Mucosa of descending colon (tissue), 3 donors: ENCODE measurements around the gene RFLNA. TPM values are rescaled to one million over a fixed set of nuclear protein-coding genes. Genes with fewer than 3 reads are reported as not detected.
A peak's percentile ranks its signal among the peaks of the same experiment; 100 is the strongest.

ENCODE experiments used
- ATAC-seq: fragments of 200-7000 bp; cut with Tn5 transposase; one replicate; pipeline ENCODE4 v1.9.1; 2020; ENCODE audit warnings: mild to moderate bottlenecking, moderate library complexity
- DNase-seq, 3 donors: peaks; one replicate each; pipeline ENCODE4 v3.0.0-alpha.2; 2020
- H3K36me3 ChIP-seq: fragments of 200-600 bp; one replicate; pipeline ENCODE4 v1.8.0; 2021; ENCODE audit warnings: low read depth, mild to moderate bottlenecking
- H3K4me1 ChIP-seq: fragments of 200-600 bp; one replicate; pipeline ENCODE4 v1.8.0; 2021; ENCODE audit warnings: low read depth, mild to moderate bottlenecking
- H3K4me3 ChIP-seq: fragments of 200-600 bp; one replicate; pipeline ENCODE4 v1.8.0; 2021; ENCODE audit warnings: mild to moderate bottlenecking
- H3K9me3 ChIP-seq: fragments of 200-600 bp; one replicate; pipeline ENCODE4 v1.8.0; 2021; ENCODE audit warnings: mild to moderate bottlenecking
- intact Hi-C, 2 donors: fragments of 100-400 bp; cut with DNase I in 1 of 2; cut with micrococcal nuclease in 1 of 2; formaldehyde crosslinking; loops; one replicate each; pipeline versions ENCODE4 v1.11.0 to v1.11.1; 2022; cut with DNase I, micrococcal nuclease
- total RNA-seq, 3 donors: library from RNA; stranded (reverse); fragmentation: NEBNext Ultra II Directional in 2 of 3; extraction: Animal tissue kit (Norgen Biotek cat#: 25700) in 2 of 3; gene quantifications; one replicate each; pipeline versions ENCODE4 v1.2.1 to v1.2.4, GENCODE V29; 2021 to 2023
- TF ChIP-seq, protein P1 (sequence below): fragments of 200-600 bp; IDR thresholded peaks from one replicate; pipeline ENCODE4 v1.8.0; 2022; ENCODE audit warnings: antibody characterized with exemption, mild to moderate bottlenecking
- donor health status: DM: no; HTN: no; CAD: no; lungs with moderate emphysema.
- donor health status: DM: no; HTN: no; CAD: no.
- donor health status: DM: no; HTN: yes; CAD: no.

The RFLNA gene
- total RNA-seq, 3 donors from 2014 or later: 18.0 to 74.5 (median 36.0) TPM

DNA sequence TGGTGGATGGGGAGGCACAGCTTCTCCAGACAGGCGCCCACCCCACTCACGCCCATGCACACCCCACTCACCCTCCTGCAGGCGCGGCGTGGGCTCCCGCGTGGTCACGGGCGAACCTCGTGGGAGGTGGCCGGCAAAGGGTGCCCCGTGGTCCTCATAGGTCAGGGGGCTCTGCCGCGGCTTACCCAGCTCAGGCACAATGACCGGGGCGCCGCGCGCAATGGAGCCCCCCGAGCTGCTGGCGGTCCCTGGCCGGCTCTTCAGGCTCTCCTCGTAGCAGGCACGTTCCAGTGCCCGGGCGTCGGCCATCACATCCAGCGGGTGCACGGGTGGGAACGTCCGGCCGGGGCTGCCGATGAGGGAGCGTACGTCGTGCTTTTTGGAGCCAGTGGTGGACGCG, 49.6 kb downstream of the RFLNA start:
- intact Hi-C loops: loop anchor here in 1 of 2 donors (10.0 kb wide), 1 partner anchor 420 kb away; no protein-coding TSS in a partner anchor
- no peak for ATAC-seq
- Histone ChIP-seq H3K4me1 (no peaks in the 10 kb centered on the region), H3K36me3 (peaks cover 7% of the 10 kb centered on the region), H3K9me3 (no peaks in the 10 kb centered on the region), H3K4me3 (no peak overlapping the region)
- DNase-seq: no peak
- TF ChIP-seq, protein P1, sequence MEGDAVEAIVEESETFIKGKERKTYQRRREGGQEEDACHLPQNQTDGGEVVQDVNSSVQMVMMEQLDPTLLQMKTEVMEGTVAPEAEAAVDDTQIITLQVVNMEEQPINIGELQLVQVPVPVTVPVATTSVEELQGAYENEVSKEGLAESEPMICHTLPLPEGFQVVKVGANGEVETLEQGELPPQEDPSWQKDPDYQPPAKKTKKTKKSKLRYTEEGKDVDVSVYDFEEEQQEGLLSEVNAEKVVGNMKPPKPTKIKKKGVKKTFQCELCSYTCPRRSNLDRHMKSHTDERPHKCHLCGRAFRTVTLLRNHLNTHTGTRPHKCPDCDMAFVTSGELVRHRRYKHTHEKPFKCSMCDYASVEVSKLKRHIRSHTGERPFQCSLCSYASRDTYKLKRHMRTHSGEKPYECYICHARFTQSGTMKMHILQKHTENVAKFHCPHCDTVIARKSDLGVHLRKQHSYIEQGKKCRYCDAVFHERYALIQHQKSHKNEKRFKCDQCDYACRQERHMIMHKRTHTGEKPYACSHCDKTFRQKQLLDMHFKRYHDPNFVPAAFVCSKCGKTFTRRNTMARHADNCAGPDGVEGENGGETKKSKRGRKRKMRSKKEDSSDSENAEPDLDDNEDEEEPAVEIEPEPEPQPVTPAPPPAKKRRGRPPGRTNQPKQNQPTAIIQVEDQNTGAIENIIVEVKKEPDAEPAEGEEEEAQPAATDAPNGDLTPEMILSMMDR: no peak

DNA sequence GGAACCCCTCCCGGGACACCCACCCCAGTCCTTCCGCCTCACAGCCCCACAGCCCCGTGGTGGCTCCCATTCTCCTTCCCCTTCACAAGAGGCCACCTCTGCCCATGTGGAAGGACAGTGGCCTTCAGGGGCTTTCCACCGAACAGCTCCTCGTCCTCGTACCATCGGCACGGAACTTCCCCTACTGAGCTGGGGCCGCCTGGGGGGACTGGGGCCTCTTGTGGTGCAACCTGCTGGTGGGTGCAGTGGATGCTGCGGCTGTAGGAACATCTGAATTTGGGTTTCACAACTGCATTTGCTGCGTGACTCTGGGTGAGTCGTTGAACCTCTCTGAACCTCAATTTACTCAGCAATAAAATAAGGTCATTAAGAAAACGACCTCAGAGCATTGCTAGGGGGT, 50.9 kb downstream of the RFLNA start:
- ATAC-seq: no peak
- intact Hi-C loops: loop anchor here in 1 of 2 donors (10.0 kb wide), 1 partner anchor 419 kb away; no protein-coding TSS in a partner anchor

DNA sequence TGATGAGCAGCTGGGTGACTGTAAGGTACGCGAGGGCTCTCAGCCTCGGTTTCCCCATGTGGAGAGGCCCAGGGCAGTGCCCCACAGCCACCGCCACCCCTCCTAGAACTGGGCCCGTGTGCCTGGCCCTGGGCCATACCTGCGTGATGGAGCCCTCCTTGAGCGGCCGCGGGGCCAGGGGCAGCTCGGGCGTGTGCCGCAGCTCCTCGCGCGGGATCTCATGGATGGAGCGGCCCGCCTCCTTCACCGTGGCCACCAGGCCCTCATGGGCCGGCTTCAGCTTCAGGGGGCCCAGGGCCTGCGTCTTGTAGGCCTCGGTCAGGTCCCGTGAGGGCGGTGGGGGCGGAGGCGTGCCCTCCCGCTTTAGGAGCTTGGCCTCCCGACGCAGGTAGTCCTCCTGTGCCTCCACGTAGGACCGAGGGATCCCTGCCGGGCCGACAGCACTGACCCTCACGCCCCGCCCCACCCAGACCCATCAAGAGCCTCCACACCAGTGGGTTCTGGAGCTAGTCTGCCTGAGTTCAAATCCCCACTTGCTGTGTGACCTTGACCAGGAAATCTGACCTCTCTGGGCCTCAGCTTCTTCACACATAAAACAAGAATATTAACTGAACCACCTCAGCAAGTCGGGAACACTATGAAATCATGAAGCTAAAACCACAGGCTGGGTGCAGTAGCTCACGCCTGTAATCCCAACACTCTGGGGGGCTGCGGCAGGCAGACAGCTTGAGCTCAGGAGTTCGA, 51.7 kb downstream of the RFLNA start:
- ATAC-seq (no peak), DNase-seq (no peak)
- Histone ChIP-seq H3K4me3 (no peak overlapping the region), H3K9me3 (no peaks in the 10 kb centered on the region), H3K36me3 (peaks cover 7% of the 10 kb centered on the region), H3K4me1 (no peaks in the 10 kb centered on the region)
- intact Hi-C loops: loop anchor here in 1 of 2 donors (10.0 kb wide), 1 partner anchor 418 kb away; no protein-coding TSS in a partner anchor
- TF ChIP-seq, protein P1: no peak

More for the DNA sequence above, 50.9 kb downstream of the RFLNA start:
- H3K4me3 ChIP-seq: no peak overlapping the region
- TF ChIP-seq, protein P1: no peak
- DNase-seq: no peak
- H3K4me1 ChIP-seq: no peaks in the 10 kb centered on the region
- H3K9me3 ChIP-seq: no peaks in the 10 kb centered on the region
- H3K36me3 ChIP-seq: peaks cover 7% of the 10 kb centered on the region

DNA sequence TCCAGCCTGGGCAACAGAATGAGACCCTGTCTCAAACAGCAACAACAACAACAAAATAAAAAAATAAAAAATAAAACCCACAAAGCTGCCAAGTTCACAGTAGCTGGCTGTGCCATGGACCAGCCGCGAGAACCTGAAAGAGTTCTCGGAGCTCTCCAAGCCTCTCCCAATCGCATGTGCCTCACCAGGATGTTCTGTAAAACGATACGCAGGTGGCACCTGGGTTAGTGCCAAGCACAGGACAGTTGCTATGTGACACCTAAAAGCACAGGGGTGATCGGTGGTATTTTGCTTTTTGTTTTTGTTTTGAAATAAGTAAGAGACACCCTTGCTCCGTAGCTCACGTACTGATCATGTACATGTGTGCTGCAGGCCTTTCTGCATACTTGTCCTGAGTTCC, 52.4 kb downstream of the RFLNA start:
- no peaks in the 10 kb centered on the region for H3K9me3 ChIP-seq
- DNase-seq (no peak), ATAC-seq (no peak)
- H3K4me3 ChIP-seq: no peak overlapping the region
- no peaks in the 10 kb centered on the region for H3K4me1 ChIP-seq
- TF ChIP-seq, protein P1: no peak
- peaks cover 7% of the 10 kb centered on the region for H3K36me3 ChIP-seq
- intact Hi-C loops: loop anchor here in 1 of 2 donors (10.0 kb wide), 1 partner anchor 417 kb away; no protein-coding TSS in a partner anchor

DNA sequence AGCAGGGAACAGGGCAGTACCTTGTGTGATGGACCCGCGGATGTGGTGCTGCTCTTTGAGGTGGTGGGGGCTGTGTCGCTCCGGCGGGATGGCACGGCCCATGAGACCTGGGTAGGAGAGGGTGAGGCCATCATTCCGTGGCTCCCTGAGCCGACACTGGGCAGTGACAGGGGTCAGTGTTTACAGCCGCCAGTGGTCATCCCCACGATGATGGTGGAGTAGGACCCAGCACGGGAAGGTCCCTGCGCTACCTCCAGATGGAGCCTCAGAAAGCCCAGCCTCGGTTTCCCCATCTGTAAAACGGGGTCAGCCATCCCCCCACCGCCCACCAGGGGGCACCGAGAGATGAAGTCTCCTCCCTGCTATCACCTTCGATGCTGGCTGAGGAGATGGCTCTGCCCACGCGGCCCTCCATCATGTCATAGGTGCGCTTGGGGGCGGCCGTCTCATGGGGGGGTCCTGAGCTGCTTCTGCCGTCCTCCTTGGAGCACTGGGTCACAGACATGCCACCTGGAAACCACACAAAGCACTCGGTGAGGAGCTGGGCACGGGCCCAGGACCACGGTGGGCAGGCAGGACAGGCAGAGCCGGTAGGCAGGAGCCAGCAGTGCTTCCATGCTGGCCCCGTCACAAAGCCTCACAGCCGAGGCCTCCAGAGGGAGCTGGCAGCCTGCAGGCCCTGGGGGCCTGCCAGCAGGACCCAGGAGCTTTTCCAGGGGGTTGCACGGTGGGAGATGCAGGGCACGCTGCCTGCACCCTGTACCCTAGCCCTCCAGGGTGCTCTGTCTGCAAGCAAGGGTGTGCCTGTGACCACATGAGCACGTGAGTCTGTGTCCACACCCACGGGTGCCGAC, 53.1 kb downstream of the RFLNA start:
- Histone ChIP-seq H3K4me1 (peaks cover 7% of the 10 kb centered on the region), H3K9me3 (no peaks in the 10 kb centered on the region), H3K4me3 (no peak overlapping the region), H3K36me3 (peaks cover 4% of the 10 kb centered on the region)
- ATAC-seq: no peak
- peak in 1 of 3 donors; percentile 48 for DNase-seq
- TF ChIP-seq, protein P1: peak; percentile 16
- intact Hi-C loops: loop anchor here in 1 of 2 donors (10.0 kb wide), 1 partner anchor 417 kb away; no protein-coding TSS in a partner anchor
